Mucosa of gallbladder (tissue), 1 donor: ENCODE results near the gene VDR. TPM values are rescaled to one million over a fixed set of nuclear protein-coding genes. Genes with fewer than 3 reads are reported as not detected.
"Not testable (repeated sequence)": the region's sequence is repeated elsewhere in the genome, so short reads cannot be mapped to it uniquely, and the experiment has no call there.

Source experiments
- DNase-seq: peaks from one replicate; pipeline ENCODE4 v3.0.0-alpha.2; 2020; ENCODE audit warnings: low spot score
- total RNA-seq: library from RNA; stranded (reverse); gene quantifications from one replicate; pipeline ENCODE4 v1.2.1, GENCODE V29; 2021
- donor health status: DM: no; HTN: no; CAD: no.

The VDR gene
- total RNA-seq, 1 donor from 2014 or later: 33.8 TPM

- peak; percentile 78 for DNase-seq
Measured at GRCh38 chr12:47828976-47829482, 75.8 kb downstream of the VDR start.

GRCh38 chr12:47828008-47828975, 76.5 kb downstream of the VDR start:
- DNase-seq: no peak

GRCh38 chr12:47825173-47825639, 79.6 kb downstream of the VDR start:
- no peak for DNase-seq

GRCh38 chr12:47824635-47825034, 80.2 kb downstream of the VDR start:
- no peak for DNase-seq

GRCh38 chr12:47824198-47824597, 80.6 kb downstream of the VDR start:
- DNase-seq: no peak

- DNase-seq: no peak
Measured at GRCh38 chr12:47823422-47824086, 81.2 kb downstream of the VDR start.

GRCh38 chr12:47822863-47823262, 81.9 kb downstream of the VDR start:
- no peak for DNase-seq

- no peak for DNase-seq
Measured at GRCh38 chr12:47822401-47822800, 82.4 kb downstream of the VDR start.

GRCh38 chr12:47821346-47821706, 83.5 kb downstream of the VDR start:
- no peak for DNase-seq

- DNase-seq: peak; percentile 85
Measured at GRCh38 chr12:47820631-47821345, 84.0 kb downstream of the VDR start.

- DNase-seq: peak; percentile 91
Measured at GRCh38 chr12:47819896-47820630, 84.7 kb downstream of the VDR start, which contains the start of gene HDAC7. Gene HDAC7 (minus strand): TSS chr12:47819903. CDS start chr12:47819785, 118 bp downstream.

- no peak for DNase-seq
Measured at GRCh38 chr12:47819138-47819895, 85.5 kb downstream of the VDR start.

- DNase-seq: no peak
Measured at GRCh38 chr12:47818467-47819137, 86.2 kb downstream of the VDR start.

- no peak for DNase-seq
Measured at GRCh38 chr12:47818007-47818376, 86.8 kb downstream of the VDR start.

- no peak for DNase-seq
Measured at GRCh38 chr12:47817272-47818006, 87.4 kb downstream of the VDR start.

- DNase-seq: no peak
Measured at GRCh38 chr12:47816403-47817271, 88.2 kb downstream of the VDR start.

- DNase-seq: not testable (repeated sequence)
Measured at GRCh38 chr12:47815447-47815846, 89.3 kb downstream of the VDR start.

- DNase-seq: no peak
Measured at GRCh38 chr12:47814539-47815170, 90.1 kb downstream of the VDR start.
